Keratinocyte (primary cell): ENCODE data around the gene OR2T33.

ENCODE experiments used
- CTCF ChIP-seq, 3 experiments: IDR thresholded peaks in 1 of 3; conservative IDR thresholded peaks in 1 of 3; optimal IDR thresholded peaks in 1 of 3; 2 replicates in 2 of 3; 3 replicates in 1 of 3; pipeline versions ENCODE3 to v1.5.1; 2011; ENCODE audit warnings: low read length in 3 of 3, mild to moderate bottlenecking in 3 of 3, moderate library complexity in 2 of 3, control low read depth in 1 of 3, inconsistent platforms in 1 of 3; ENCODE audit not compliant: insufficient read depth in 2 of 3; ENCODE audit errors: extremely low read depth in 1 of 3
- EZH2 ChIP-seq: IDR thresholded peaks from one replicate; pipeline ENCODE4 v1.6.1; 2012; ENCODE audit warnings: inconsistent platforms, mild to moderate bottlenecking, low read length, moderate library complexity

GRCh38 chr1:248229360-248229908 lies 48.3 kb downstream of the OR2T33 start:
- TF ChIP-seq CTCF (optimal IDR thresholded peaks at IDR 0.05 in 1 of 3, IDR thresholded peaks at IDR 0.05 in 1 of 3, conservative IDR thresholded peaks at IDR 0.05 in 1 of 3; ENCODE audit: extremely low read depth in 1 of 3, insufficient read depth in 2 of 3, low read length in 3 of 3) (no peak), EZH2 (no peak)
